Measurements from ENCODE around the gene CNTN6. TPM values are rescaled to one million over a fixed set of nuclear protein-coding genes. Genes with fewer than 3 reads are reported as not detected.

The CNTN6 gene
- total and polyA plus RNA-seq, 2 experiments from 2014 or later = 0.21 TPM; not detected in 1

DNA sequence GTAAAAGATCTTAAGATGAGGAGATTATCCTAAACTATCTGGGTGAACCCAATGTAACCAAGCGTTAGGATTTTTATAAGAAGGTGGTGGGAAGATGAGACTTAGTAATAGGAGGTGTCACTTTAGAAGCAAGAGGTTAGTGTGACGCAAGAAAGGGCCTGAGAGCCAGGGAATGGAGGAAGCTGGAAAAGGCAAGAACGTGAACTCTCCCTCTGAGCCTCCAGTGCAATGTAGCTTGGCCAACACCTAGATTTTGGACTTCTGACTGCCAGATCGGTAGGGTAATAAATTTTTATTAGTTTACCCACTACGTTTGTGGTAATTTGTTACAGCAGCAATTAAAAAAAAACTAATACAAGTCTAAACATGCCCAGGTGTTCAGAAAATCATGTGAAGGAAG is 20.8 kb upstream of the CNTN6 start:
- H3K4me3 ChIP-seq = no peak overlapping the region
- H3K4me1 ChIP-seq (ENCODE audit: low read depth) = no peaks in the 10 kb centered on the region
- no peak for TF ChIP-seq CTCF (IDR thresholded peaks at IDR 0.05; ENCODE audit: low read depth, low read length)
- DNase-seq (ENCODE audit: low read depth in 1 of 2, low spot score in 1 of 2) = no peak
- H3K27ac ChIP-seq = no peak overlapping the region
- no peaks in the 10 kb centered on the region for H3K36me3 ChIP-seq
- no peaks in the 10 kb centered on the region for H3K27me3 ChIP-seq
- no peaks in the 10 kb centered on the region for H3K9me3 ChIP-seq (ENCODE audit: low read depth)

DNA sequence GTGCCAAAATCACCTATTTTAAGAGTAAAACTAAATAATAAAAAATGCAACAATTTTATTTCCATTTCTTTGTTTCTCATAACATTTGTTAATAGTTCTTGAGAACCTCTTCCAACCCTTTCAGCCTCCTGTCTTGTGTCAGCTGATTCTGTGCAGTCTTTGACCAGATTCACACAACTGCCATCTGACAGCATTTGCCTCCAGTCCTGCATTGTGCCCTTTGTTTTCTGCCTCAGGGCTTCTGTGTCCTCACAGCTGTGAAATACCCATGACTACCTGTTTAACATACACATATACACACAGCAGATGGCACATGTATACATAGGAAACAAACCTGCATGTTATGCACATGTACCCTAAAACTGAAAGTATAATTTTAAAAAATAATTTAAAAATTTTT is 13.2 kb upstream of the CNTN6 start:
- Histone ChIP-seq H3K36me3 (no peaks in the 10 kb centered on the region), H3K27me3 (no peaks in the 10 kb centered on the region), H3K4me1 (ENCODE audit: low read depth) (no peaks in the 10 kb centered on the region), H3K9me3 (ENCODE audit: low read depth) (no peaks in the 10 kb centered on the region), H3K27ac (no peak overlapping the region), H3K4me3 (no peak overlapping the region)
- DNase-seq (ENCODE audit: low read depth in 1 of 2, low spot score in 1 of 2) = no peak
- TF ChIP-seq CTCF (IDR thresholded peaks at IDR 0.05; ENCODE audit: low read depth, low read length) = no peak

GRCh38 chr3:1082108-1082507 is 10.7 kb upstream of the CNTN6 start:
- TF ChIP-seq CTCF (IDR thresholded peaks at IDR 0.05; ENCODE audit: low read depth, low read length) = peak; percentile 52
- Histone ChIP-seq H3K4me1 (ENCODE audit: low read depth) (no peaks in the 10 kb centered on the region), H3K27me3 (no peaks in the 10 kb centered on the region), H3K36me3 (no peaks in the 10 kb centered on the region), H3K9me3 (ENCODE audit: low read depth) (no peaks in the 10 kb centered on the region), H3K27ac (no peak overlapping the region), H3K4me3 (no peak overlapping the region)
- peak; percentile 48 to 75 for DNase-seq (ENCODE audit: low read depth in 1 of 2, low spot score in 1 of 2)

GRCh38 chr3:1087066-1087560 is 5.7 kb upstream of the CNTN6 start:
- Histone ChIP-seq H3K27ac (no peak overlapping the region), H3K4me3 (no peak overlapping the region), H3K9me3 (ENCODE audit: low read depth) (no peaks in the 10 kb centered on the region), H3K36me3 (no peaks in the 10 kb centered on the region), H3K4me1 (ENCODE audit: low read depth) (no peaks in the 10 kb centered on the region), H3K27me3 (no peaks in the 10 kb centered on the region)
- peak; percentile 15 for TF ChIP-seq CTCF (IDR thresholded peaks at IDR 0.05; ENCODE audit: low read depth, low read length)
- peak; percentile 23 to 89 for DNase-seq (ENCODE audit: low read depth in 1 of 2, low spot score in 1 of 2)

GRCh38 chr3:1088503-1088902 is 4.3 kb upstream of the CNTN6 start:
- DNase-seq (ENCODE audit: low read depth in 1 of 2, low spot score in 1 of 2) = no peak
- Histone ChIP-seq H3K27me3 (no peaks in the 10 kb centered on the region), H3K4me1 (ENCODE audit: low read depth) (peaks cover 6% of the 10 kb centered on the region), H3K9me3 (ENCODE audit: low read depth) (no peaks in the 10 kb centered on the region), H3K4me3 (no peak overlapping the region), H3K36me3 (no peaks in the 10 kb centered on the region), H3K27ac (no peak overlapping the region)
- no peak for TF ChIP-seq CTCF (IDR thresholded peaks at IDR 0.05; ENCODE audit: low read depth, low read length)

DNA sequence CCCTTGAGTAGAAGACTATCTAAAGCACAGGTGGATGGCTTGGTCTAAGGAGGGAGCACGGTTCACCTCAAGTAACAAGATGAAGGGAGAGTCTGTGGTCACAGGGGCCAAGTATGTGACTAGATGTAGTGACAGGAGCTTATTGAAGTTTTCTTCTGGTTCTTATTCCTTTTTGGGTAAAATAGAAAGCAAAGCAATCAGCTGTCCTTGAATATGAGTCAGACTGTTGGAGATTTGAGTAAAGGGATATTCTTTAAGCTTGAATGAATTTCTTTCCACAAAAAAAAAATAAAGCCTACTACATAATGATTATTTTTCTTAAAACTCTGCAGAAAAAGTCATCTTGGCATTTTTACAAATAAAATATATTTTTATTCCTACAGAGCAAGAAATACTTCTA is 1.5 kb upstream of the CNTN6 start:
- H3K4me3 ChIP-seq = no peak overlapping the region
- H3K27me3 ChIP-seq = no peaks in the 10 kb centered on the region
- H3K4me1 ChIP-seq (ENCODE audit: low read depth) = peaks cover 6% of the 10 kb centered on the region
- no peaks in the 10 kb centered on the region for H3K36me3 ChIP-seq
- no peaks in the 10 kb centered on the region for H3K9me3 ChIP-seq (ENCODE audit: low read depth)
- TF ChIP-seq CTCF (IDR thresholded peaks at IDR 0.05; ENCODE audit: low read depth, low read length) = no peak
- H3K27ac ChIP-seq = no peak overlapping the region
- no peak for DNase-seq (ENCODE audit: low read depth in 1 of 2, low spot score in 1 of 2)
